HepG2 (cell line): Measurements from ENCODE around the gene DDX60. TPM values are rescaled to one million over a fixed set of nuclear protein-coding genes. Genes with fewer than 3 reads are reported as not detected.

Experiments
- ATAC-seq: fragments of 200-7000 bp; cut with Tn5 transposase; 3 replicates; pipeline ENCODE4 v1.9.1; 2020; ENCODE audit warnings: mild to moderate bottlenecking, moderate library complexity
- BruUV-seq: library from RNA; stranded (reverse); fragments of 400-500 nt; replicated peaks from 2 replicates; lab custom pipeline; 2021; lab: Mats Ljungman, UMichigan
- CTCF ChIA-PET: fragments of 300-600 bp; formaldehyde crosslinking; extraction: SDS; loops from one replicate; lab custom pipeline; 2021; ENCODE audit warnings: low total read pairs, inconsistent platforms, low intra/inter-chr PET ratio; lab: Yijun Ruan, JAX
- POLR2A ChIA-PET: fragments of 350-600 bp; sonication (Branson Sonifier 250); formaldehyde crosslinking; loops from one replicate; lab custom pipeline; 2020; ENCODE audit warnings: antibody characterized with exemption, inconsistent platforms; lab: Yijun Ruan, JAX
- DNase-seq: peaks from one replicate; pipeline ENCODE4 v3.0.0-alpha.2; 2015; ENCODE audit warnings: low spot score
- FAIRE-seq: peaks from 3 replicates; lab custom pipeline; 2011; peaks lifted over from hg19 to GRCh38; lab: Jason Lieb, UNC
- H2AFZ ChIP-seq: one replicate; pipeline ENCODE4 v1.6.1; 2011; ENCODE audit warnings: low read length, inconsistent platforms
- H3K27ac ChIP-seq: fragments of 300-600 bp; 3 replicates; pipeline ENCODE4 v1.8.0; 2011; ENCODE audit warnings: mixed run types, mild to moderate bottlenecking, mixed read lengths, low read length, inconsistent platforms; ENCODE audit not compliant: insufficient read depth; ENCODE audit errors: extremely low read length
- H3K27me3 ChIP-seq, 2 experiments: fragments of 200-600 bp in 1 of 2; 2 replicates in 1 of 2; 3 replicates in 1 of 2; pipeline versions ENCODE4 v1.6.0 to v1.8.0; 2011; ENCODE audit warnings: low read length in 2 of 2, mild to moderate bottlenecking in 2 of 2, moderate library complexity in 2 of 2, inconsistent platforms in 1 of 2; ENCODE audit not compliant: insufficient read depth in 2 of 2, control insufficient read depth in 1 of 2
- H3K36me3 ChIP-seq, 2 experiments: fragments of 200-600 bp in 1 of 2; replicated peaks in 1 of 2; 2 replicates in 1 of 2; 3 replicates in 1 of 2; pipeline versions ENCODE4 v1.5.1 to v1.8.0; 2011; ENCODE audit warnings: low read length in 2 of 2, inconsistent platforms in 1 of 2; ENCODE audit not compliant: insufficient read depth in 2 of 2, control insufficient read depth in 1 of 2
- H3K4me1 ChIP-seq: 2 replicates; pipeline ENCODE4 v1.5.1; 2012; ENCODE audit warnings: low read length, inconsistent platforms; ENCODE audit not compliant: insufficient read depth
- H3K4me2 ChIP-seq: 2 replicates; pipeline ENCODE4 v1.6.0; 2011; ENCODE audit warnings: low read depth, low read length, inconsistent platforms
- H3K4me3 ChIP-seq, 3 experiments: fragments of 200-600 bp in 1 of 3; sonication (generic), shearing (Covaris generic) in 1 of 3; replicated peaks in 1 of 3; 2 replicates each; pipeline ENCODE4 v1.5.1; 2011 to 2016; ENCODE audit warnings: low read length in 3 of 3, inconsistent platforms in 2 of 3, low read depth in 2 of 3, mild to moderate bottlenecking in 2 of 3, control low read depth in 1 of 3, mixed read lengths in 1 of 3; ENCODE audit not compliant: insufficient read depth in 1 of 3
- H3K79me2 ChIP-seq: one replicate; pipeline ENCODE4 v1.6.1; 2011; ENCODE audit warnings: low read length, inconsistent platforms; ENCODE audit not compliant: insufficient read depth
- H3K9ac ChIP-seq: 2 replicates; pipeline ENCODE4 v1.6.0; 2011; ENCODE audit warnings: mild to moderate bottlenecking, low read depth, low read length, inconsistent platforms; ENCODE audit not compliant: insufficient read depth
- H3K9me3 ChIP-seq: 2 replicates; pipeline ENCODE4 v1.5.1; 2012; ENCODE audit warnings: mild to moderate bottlenecking, low read length
- H4K20me1 ChIP-seq: 2 replicates; pipeline ENCODE4 v1.6.0; 2011; ENCODE audit warnings: inconsistent platforms, mild to moderate bottlenecking, low read length, moderate library complexity; ENCODE audit not compliant: insufficient read depth
- IRX3 ChIP-seq: sonication (generic); formaldehyde crosslinking; IDR thresholded peaks from 2 replicates; pipeline ENCODE4 v1.8.1; 2023; ENCODE audit warnings: mild to moderate bottlenecking, low read depth, missing genetic modification reagents, borderline replicate concordance
- KMT2B ChIP-seq: IDR thresholded peaks from 2 replicates; pipeline ENCODE4 v1.6.1; 2016; ENCODE audit warnings: missing genetic modification reagents, missing compliant biosample characterization
- PAX8 ChIP-seq: sonication (generic); formaldehyde crosslinking; IDR thresholded peaks from 2 replicates; pipeline ENCODE4 v1.8.0; 2022; ENCODE audit warnings: mild to moderate bottlenecking, missing genetic modification reagents, borderline replicate concordance
- POGZ ChIP-seq: sonication (generic); formaldehyde crosslinking; IDR thresholded peaks from 2 replicates; pipeline ENCODE4 v1.4.0; 2020; ENCODE audit warnings: mild to moderate bottlenecking, missing genetic modification reagents
- SNAPC4 ChIP-seq: sonication (generic); formaldehyde crosslinking; IDR thresholded peaks from 2 replicates; pipeline ENCODE4 v1.4.0; 2020; ENCODE audit warnings: mild to moderate bottlenecking, missing genetic modification reagents
- SP140L ChIP-seq: sonication (generic); formaldehyde crosslinking; IDR thresholded peaks from 2 replicates; pipeline ENCODE4 v1.4.0; 2020; ENCODE audit warnings: missing genetic modification reagents, borderline replicate concordance
- ZNF138 ChIP-seq: sonication (generic); formaldehyde crosslinking; IDR thresholded peaks from 2 replicates; pipeline ENCODE4 v1.5.0; 2020; ENCODE audit warnings: mild to moderate bottlenecking, low read depth, missing genetic modification reagents
- ZNF18 ChIP-seq: sonication (generic); formaldehyde crosslinking; IDR thresholded peaks from 2 replicates; pipeline ENCODE4 v1.8.0; 2022; ENCODE audit warnings: mild to moderate bottlenecking, missing genetic modification reagents; ENCODE audit not compliant: insufficient replicate concordance
- ZNF569 ChIP-seq: sonication (generic); formaldehyde crosslinking; IDR thresholded peaks from 2 replicates; pipeline ENCODE4 v1.5.0; 2020; ENCODE audit warnings: mild to moderate bottlenecking, missing genetic modification reagents, moderate library complexity, borderline replicate concordance
- ZNF609 ChIP-seq: sonication (generic); formaldehyde crosslinking; IDR thresholded peaks from 2 replicates; pipeline ENCODE4 v1.4.0; 2020; ENCODE audit warnings: mild to moderate bottlenecking, missing genetic modification reagents, borderline replicate concordance
- WGBS: methylation state at CpG from one replicate; pipeline ENCODE4 v1.1.6; 2017; ENCODE audit warnings: low lambda C conversion rate; 5-methylcytosine and 5-hydroxymethylcytosine counted together
- in situ Hi-C: cut with HindIII; loops from 2 replicates; pipeline ENCODE4 v1.10.0; 2017; ENCODE audit warnings: low pct_unique_long_range_greater_than_20kb; ENCODE audit not compliant: extremely low pct_ligation_motif_present
- intact Hi-C: fragments of 100-400 bp; cut with micrococcal nuclease; formaldehyde crosslinking; loops from one replicate; pipeline ENCODE4 v1.10.0; 2022; ENCODE audit not compliant: unreplicated experiment
- polyA plus RNA-seq, 8 experiments: library from polyadenylated mRNA; depleted of rRNA in 3 of 8; stranded (reverse) in 7 of 8; unstranded in 1 of 8; fragments of >200 nt; fragmentation: Illumina TruSeq in 4 of 8; extraction: Trizol in 4 of 8; gene quantifications; 2 replicates each; pipeline versions ENCODE4 v1.2.1 to v1.2.3, GENCODE V29; 2011 to 2016; ENCODE audit warnings: low read depth in 4 of 8, missing spikeins in 1 of 8, mixed read lengths in 1 of 8; ENCODE audit not compliant: insufficient read depth in 1 of 8
- total RNA-seq, 5 experiments: library from RNA; depleted of rRNA; stranded (reverse); fragments of >200 nt; fragmentation: Illumina TruSeq; extraction: Trizol; gene quantifications; 2 replicates each; pipeline ENCODE4 v1.2.3, GENCODE V29; 2016; ENCODE audit warnings: low read depth in 1 of 5

The DDX60 gene
- total and polyA plus RNA-seq, 2 of the 13 experiments (the other 11 are each of a cell fraction or from before 2014, with no cell fraction given) = 0.35 TPM; not detected in 1

GRCh38 chr4:168361365-168362024 is 42.9 kb upstream of the DDX60 start:
- no peak overlapping the region for H3K9ac ChIP-seq
- FAIRE-seq = no peak
- H3K36me3 ChIP-seq = no peaks in the 10 kb centered on the region
- no peaks in the 10 kb centered on the region for H3K9me3 ChIP-seq
- no peaks in the 10 kb centered on the region for H4K20me1 ChIP-seq
- 6% methylated on average over 2 of the region's 2 CpGs for WGBS
- BruUV-seq = no TSS peak
- ATAC-seq = no peak
- H3K4me2 ChIP-seq = no peak overlapping the region
- H3K4me1 ChIP-seq = no peaks in the 10 kb centered on the region
- no peaks in the 10 kb centered on the region for H3K79me2 ChIP-seq
- in situ Hi-C loops (no loop called here), intact Hi-C loops (no loop called here)
- H3K4me3 ChIP-seq = no peak overlapping the region
- no peak for DNase-seq
- no peak overlapping the region for H2AFZ ChIP-seq
- H3K27ac ChIP-seq = no peak overlapping the region
- POLR2A ChIA-PET = no interaction called here
- no peaks in the 10 kb centered on the region for H3K27me3 ChIP-seq
- CTCF ChIA-PET = no interaction called here
- no peak for TF ChIP-seq ZNF18
- TF ChIP-seq PAX8 (CRISPR knock-in tag) = no peak
- TF ChIP-seq ZNF569 = no peak
- no peak for TF ChIP-seq POGZ (CRISPR knock-in tag)
- TF ChIP-seq ZNF609 (CRISPR knock-in tag) = no peak
- no peak for TF ChIP-seq SP140L (CRISPR knock-in tag)
- TF ChIP-seq KMT2B = no peak
- TF ChIP-seq SNAPC4 (CRISPR knock-in tag) = no peak
- TF ChIP-seq IRX3 (CRISPR knock-in tag) = no peak
- no peak for TF ChIP-seq ZNF138 (CRISPR knock-in tag)
